ENCODE results near the gene DNAI2.

DNA sequence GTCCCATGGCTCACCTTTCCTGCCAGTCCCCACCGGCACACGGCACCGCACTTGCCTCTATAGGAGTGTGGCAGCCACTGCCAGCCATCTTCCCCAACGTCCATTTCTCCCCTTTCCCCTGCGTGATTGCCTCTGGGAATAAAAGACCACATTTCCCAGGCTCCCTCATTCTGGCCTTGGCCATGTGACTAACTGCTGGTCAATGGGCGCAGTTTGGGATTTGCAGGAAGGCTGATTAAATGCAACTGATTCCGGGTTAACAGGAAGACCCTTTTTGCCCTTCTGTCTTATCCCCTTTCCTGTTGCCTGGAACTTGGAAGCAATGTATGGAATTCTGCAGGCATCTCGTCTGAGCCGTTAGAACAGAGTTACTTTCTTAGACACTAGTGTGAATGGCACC, 84.7 kb downstream of the DNAI2 start:
- TF ChIP-seq, protein P1, sequence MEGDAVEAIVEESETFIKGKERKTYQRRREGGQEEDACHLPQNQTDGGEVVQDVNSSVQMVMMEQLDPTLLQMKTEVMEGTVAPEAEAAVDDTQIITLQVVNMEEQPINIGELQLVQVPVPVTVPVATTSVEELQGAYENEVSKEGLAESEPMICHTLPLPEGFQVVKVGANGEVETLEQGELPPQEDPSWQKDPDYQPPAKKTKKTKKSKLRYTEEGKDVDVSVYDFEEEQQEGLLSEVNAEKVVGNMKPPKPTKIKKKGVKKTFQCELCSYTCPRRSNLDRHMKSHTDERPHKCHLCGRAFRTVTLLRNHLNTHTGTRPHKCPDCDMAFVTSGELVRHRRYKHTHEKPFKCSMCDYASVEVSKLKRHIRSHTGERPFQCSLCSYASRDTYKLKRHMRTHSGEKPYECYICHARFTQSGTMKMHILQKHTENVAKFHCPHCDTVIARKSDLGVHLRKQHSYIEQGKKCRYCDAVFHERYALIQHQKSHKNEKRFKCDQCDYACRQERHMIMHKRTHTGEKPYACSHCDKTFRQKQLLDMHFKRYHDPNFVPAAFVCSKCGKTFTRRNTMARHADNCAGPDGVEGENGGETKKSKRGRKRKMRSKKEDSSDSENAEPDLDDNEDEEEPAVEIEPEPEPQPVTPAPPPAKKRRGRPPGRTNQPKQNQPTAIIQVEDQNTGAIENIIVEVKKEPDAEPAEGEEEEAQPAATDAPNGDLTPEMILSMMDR (IDR thresholded peaks at IDR 0.05), result no peak
- no peak for TF ChIP-seq POLR2A (IDR thresholded peaks at IDR 0.05)

Data from uterus (tissue), 2 donors.